Forelimb muscle (tissue), 1 donor: ENCODE data around the gene TRMU. TPM values are rescaled to one million over a fixed set of nuclear protein-coding genes. Genes with fewer than 3 reads are reported as not detected.

Source experiments
- DNase-seq: peaks from one replicate; pipeline ENCODE4 v3.0.0-alpha.2; 2013; ENCODE audit warnings: low read depth
- polyA plus RNA-seq: library from polyadenylated mRNA; unstranded; fragments of 120-200 nt; gene quantifications from one replicate; pipeline ENCODE4 v1.2.1, GENCODE V29; 2013; ENCODE audit not compliant: insufficient read length

The TRMU gene
- polyA plus RNA-seq, 1 donor = 28.9 TPM

GRCh38 chr22:46336119-46337078 is 885 bp downstream of the TRMU start:
- no peak for DNase-seq

- DNase-seq = no peak
Observed at GRCh38 chr22:46337870-46338269, 2.4 kb downstream of the TRMU start.

- DNase-seq = no peak
Observed at GRCh38 chr22:46338636-46339035, 3.1 kb downstream of the TRMU start.

GRCh38 chr22:46339956-46340355 is 4.4 kb downstream of the TRMU start:
- no peak for DNase-seq

GRCh38 chr22:46340676-46341075 is 5.2 kb downstream of the TRMU start:
- no peak for DNase-seq

GRCh38 chr22:46346680-46347405 is 11.3 kb downstream of the TRMU start:
- DNase-seq = no peak

- DNase-seq = no peak
Observed at GRCh38 chr22:46347646-46348045, 12.1 kb downstream of the TRMU start.

- no peak for DNase-seq
Observed at GRCh38 chr22:46348099-46348695, 12.7 kb downstream of the TRMU start.

- no peak for DNase-seq
Observed at GRCh38 chr22:46349238-46349637, 13.7 kb downstream of the TRMU start.

GRCh38 chr22:46349681-46350080 is 14.2 kb downstream of the TRMU start:
- no peak for DNase-seq

- no peak for DNase-seq
Observed at GRCh38 chr22:46350121-46350520, 14.6 kb downstream of the TRMU start.

- no peak for DNase-seq
Observed at GRCh38 chr22:46350646-46351045, 15.1 kb downstream of the TRMU start.

GRCh38 chr22:46351131-46351735 is 15.7 kb downstream of the TRMU start:
- DNase-seq = no peak

GRCh38 chr22:46351767-46352166 is 16.3 kb downstream of the TRMU start:
- DNase-seq = no peak

- DNase-seq = no peak
Observed at GRCh38 chr22:46352276-46352675, 16.8 kb downstream of the TRMU start.

- DNase-seq = no peak
Observed at GRCh38 chr22:46352691-46353386, 17.3 kb downstream of the TRMU start.

GRCh38 chr22:46353483-46354105 is 18.1 kb downstream of the TRMU start:
- no peak for DNase-seq

- no peak for DNase-seq
Observed at GRCh38 chr22:46354176-46354992, 18.9 kb downstream of the TRMU start.

GRCh38 chr22:46354993-46355305 is 19.4 kb downstream of the TRMU start:
- DNase-seq = no peak

GRCh38 chr22:46355369-46355995 is 20.0 kb downstream of the TRMU start:
- no peak for DNase-seq
